ENCODE measurements around the gene DCAF11.

Gene DCAF11

GRCh38 chr14:24141097-24141880 lies 26.7 kb downstream of the DCAF11 start, which contains the start of gene EMC9:
EMC9 (minus strand) TSS chr14:24141591; CDS start chr14:24141304, 287 bp downstream.
- DNase-seq, result peak; percentile 100
- H3K4me1 ChIP-seq, result peaks cover 7 to 58% (median 42%) of the 10 kb centered on the region in 4 donors

GRCh38 chr14:24143511-24143910 lies 28.9 kb downstream of the DCAF11 start:
- peaks cover 6 to 12% (median 12%) of the 10 kb centered on the region in 3 donors for H3K36me3 ChIP-seq
- TF ChIP-seq CTCF (IDR thresholded peaks at IDR 0.05), result no peak
- no peaks in the 10 kb centered on the region for H3K9me3 ChIP-seq
- H3K27ac ChIP-seq, result no peak overlapping the region
- H3K4me3 ChIP-seq, result no peak overlapping the region
- peaks cover 17 to 50% (median 39%) of the 10 kb centered on the region in 4 donors for H3K4me1 ChIP-seq
- intact Hi-C loops (cut with DNase I; ENCODE audit: low total_unique reads), result no loop called here
- no peak for DNase-seq
- no peaks in the 10 kb centered on the region for H3K27me3 ChIP-seq

More at GRCh38 chr14:24141097-24141880, 26.7 kb downstream of the DCAF11 start, which contains the start of gene EMC9:
- Histone ChIP-seq H3K27ac (peak within 1 kb of the TSS; percentile 91 to 92), H3K4me3 (peak within 1 kb of the TSS; percentile 86 to 93), H3K36me3 (peaks cover 12 to 24% (median 24%) of the 10 kb centered on the region in 3 donors), H3K9me3 (no peaks in the 10 kb centered on the region), H3K27me3 (no peaks in the 10 kb centered on the region)
- intact Hi-C loops (cut with DNase I; ENCODE audit: low total_unique reads), result no loop called here
- peak; percentile 63 to 65 for TF ChIP-seq CTCF (IDR thresholded peaks at IDR 0.05)

GRCh38 chr14:24144451-24144850 lies 29.9 kb downstream of the DCAF11 start:
- no peak for TF ChIP-seq CTCF (IDR thresholded peaks at IDR 0.05)
- intact Hi-C loops (cut with DNase I; ENCODE audit: low total_unique reads), result no loop called here
- no peak overlapping the region for H3K27ac ChIP-seq
- peaks cover 18 to 52% (median 38%) of the 10 kb centered on the region in 4 donors for H3K4me1 ChIP-seq
- no peaks in the 10 kb centered on the region for H3K27me3 ChIP-seq
- no peak overlapping the region for H3K4me3 ChIP-seq
- no peaks in the 10 kb centered on the region for H3K9me3 ChIP-seq
- no peak for DNase-seq
- H3K36me3 ChIP-seq, result peaks cover 4 to 12% (median 10%) of the 10 kb centered on the region in 3 donors

- intact Hi-C loops (cut with DNase I; ENCODE audit: low total_unique reads), result loop anchor here (5.0 kb wide), 1 partner anchor 42 kb away; the partner anchor contains the start of gene IPO4
Measured at GRCh38 chr14:24145219-24145618, 30.6 kb downstream of the DCAF11 start.

More at GRCh38 chr14:24145219-24145618, 30.6 kb downstream of the DCAF11 start:
- no peak overlapping the region for H3K4me3 ChIP-seq
- no peak for DNase-seq
- H3K27me3 ChIP-seq, result no peaks in the 10 kb centered on the region
- H3K27ac ChIP-seq, result peak overlapping the region; percentile 86 to 87
- no peaks in the 10 kb centered on the region for H3K9me3 ChIP-seq
- peaks cover 18 to 45% (median 31%) of the 10 kb centered on the region in 4 donors for H3K4me1 ChIP-seq
- TF ChIP-seq CTCF (IDR thresholded peaks at IDR 0.05), result no peak
- peaks cover 11 to 17% (median 16%) of the 10 kb centered on the region in 3 donors for H3K36me3 ChIP-seq
